Measurements from ENCODE around the gene DNM3. TPM values are rescaled to one million over a fixed set of nuclear protein-coding genes. Genes with fewer than 3 reads are reported as not detected.

Gene DNM3
- total and polyA plus RNA-seq, 10 of the 15 experiments (the other 5 are each of a cell fraction or from before 2014, with no cell fraction given): 0.03 to 1.5 (median 0.08) TPM; not detected in 3

GRCh38 chr1:172321451-172321850 is 480.2 kb downstream of the DNM3 start:
- intact Hi-C loops (cut with micrococcal nuclease; ENCODE audit: unreplicated experiment): no loop called here
- no peaks in the 10 kb centered on the region for H3K9me3 ChIP-seq (replicated peaks; ENCODE audit: control insufficient read depth, insufficient read depth, low read length)
- SMC1A ChIA-PET (ENCODE audit: uncharacterized antibody, unreplicated experiment): interaction anchor here (0.5 kb wide), 1 partner anchor 20 kb away, joined by 3 read pairs; no protein-coding TSS in a partner anchor
- POLR2A ChIA-PET: no interaction called here
- H3K4me3 ChIP-seq: no peak overlapping the region
- BruUV-seq (replicated peaks): no TSS peak
- no peak for FAIRE-seq
- H3K79me2 ChIP-seq (ENCODE audit: control insufficient read depth, insufficient read depth, low read length): no peaks in the 10 kb centered on the region
- in situ Hi-C loops (cut with MboI): no loop called here
- whole genome bisulfite sequencing (ENCODE audit: insufficient coverage, insufficient replicate concordance, low lambda C conversion rate, missing lambda C conversion rate): 60% methylated on average over 4 of the region's 4 CpGs
- TF ChIP-seq TAF1 (IDR thresholded peaks at IDR 0.05; ENCODE audit: borderline replicate concordance, low read depth, low read length): no peak
- TF ChIP-seq TCF12 (IDR thresholded peaks at IDR 0.05; ENCODE audit: low read depth, low read length): no peak
- TF ChIP-seq NFIC (IDR thresholded peaks at IDR 0.05; ENCODE audit: low read depth, low read length): no peak
- TF ChIP-seq IKZF2 (IDR thresholded peaks at IDR 0.05): no peak
- no peak for TF ChIP-seq RBBP5 (conservative IDR thresholded peaks at IDR 0.05)
- no peak for TF ChIP-seq DPF2 (IDR thresholded peaks at IDR 0.05)
- no peak for TF ChIP-seq SUPT20H (IDR thresholded peaks at IDR 0.05; ENCODE audit: borderline replicate concordance, control insufficient read depth, low read depth, low read length)
- no peak overlapping the region for H3K27ac ChIP-seq (ENCODE audit: control insufficient read depth, insufficient read depth)
- H2AFZ ChIP-seq (ENCODE audit: control insufficient read depth, low read depth, low read length): no peak overlapping the region
- no peak for ATAC-seq
- no peaks in the 10 kb centered on the region for H4K20me1 ChIP-seq (ENCODE audit: control insufficient read depth, insufficient read depth)
- DNase-seq (ENCODE audit: low read depth, low spot score): no peak
- H3K4me1 ChIP-seq (ENCODE audit: control insufficient read depth, insufficient read depth, low read length): no peaks in the 10 kb centered on the region
- CTCF ChIA-PET: interaction anchor here (0.7 to 1.1 kb wide), 2 partner anchors 10 to 11 kb away, joined by 3 read pairs; no protein-coding TSS in a partner anchor
- H3K27me3 ChIP-seq (replicated peaks in 1 of 2; ENCODE audit: control insufficient read depth in 2 of 2, insufficient read depth in 2 of 2, low read length in 1 of 2): no peaks in the 10 kb centered on the region
- H3K9ac ChIP-seq (ENCODE audit: control insufficient read depth, insufficient read depth, low read length): no peak overlapping the region
- H3K36me3 ChIP-seq (ENCODE audit: control insufficient read depth in 2 of 2, insufficient read depth in 2 of 2, low read length in 1 of 2): no peaks in the 10 kb centered on the region
- H3K4me2 ChIP-seq (ENCODE audit: control insufficient read depth, insufficient read depth): no peak overlapping the region
- RAD21 ChIA-PET (ENCODE audit: unreplicated experiment): no interaction called here

GRCh38 chr1:172322219-172323061 is 481.1 kb downstream of the DNM3 start:
- H3K4me3 ChIP-seq: no peak overlapping the region
- H3K27me3 ChIP-seq (replicated peaks in 1 of 2; ENCODE audit: control insufficient read depth in 2 of 2, insufficient read depth in 2 of 2, low read length in 1 of 2): no peaks in the 10 kb centered on the region
- H3K27ac ChIP-seq (ENCODE audit: control insufficient read depth, insufficient read depth): no peak overlapping the region
- DNase-seq (ENCODE audit: low read depth, low spot score) (no peak), FAIRE-seq (no peak), ATAC-seq (no peak)
- intact Hi-C loops (cut with micrococcal nuclease; ENCODE audit: unreplicated experiment) (no loop called here), in situ Hi-C loops (cut with MboI) (no loop called here)
- H2AFZ ChIP-seq (ENCODE audit: control insufficient read depth, low read depth, low read length): no peak overlapping the region
- no peak overlapping the region for H3K9ac ChIP-seq (ENCODE audit: control insufficient read depth, insufficient read depth, low read length)
- no peaks in the 10 kb centered on the region for H4K20me1 ChIP-seq (ENCODE audit: control insufficient read depth, insufficient read depth)
- ChIA-PET SMC1A (ENCODE audit: uncharacterized antibody, unreplicated experiment) (interaction anchor here (0.5 to 0.8 kb wide), 2 partner anchors 23 to 139 kb away, joined by 3 read pairs; no protein-coding TSS in a partner anchor), CTCF (interaction anchor here (0.7 to 1.1 kb wide), 2 partner anchors 10 to 11 kb away, joined by 3 read pairs; no protein-coding TSS in a partner anchor), POLR2A (no interaction called here), RAD21 (ENCODE audit: unreplicated experiment) (no interaction called here)
- H3K4me1 ChIP-seq (ENCODE audit: control insufficient read depth, insufficient read depth, low read length): no peaks in the 10 kb centered on the region
- no peaks in the 10 kb centered on the region for H3K79me2 ChIP-seq (ENCODE audit: control insufficient read depth, insufficient read depth, low read length)
- H3K4me2 ChIP-seq (ENCODE audit: control insufficient read depth, insufficient read depth): no peak overlapping the region
- WGBS (ENCODE audit: insufficient coverage, insufficient replicate concordance, low lambda C conversion rate, missing lambda C conversion rate): 78% methylated on average over 13 of the region's 13 CpGs
- H3K36me3 ChIP-seq (ENCODE audit: control insufficient read depth in 2 of 2, insufficient read depth in 2 of 2, low read length in 1 of 2): no peaks in the 10 kb centered on the region
- no peaks in the 10 kb centered on the region for H3K9me3 ChIP-seq (replicated peaks; ENCODE audit: control insufficient read depth, insufficient read depth, low read length)
- no TSS peak for BruUV-seq (replicated peaks)
- TF ChIP-seq HDAC6 (IDR thresholded peaks at IDR 0.05; ENCODE audit: unreplicated experiment) (no peak), EED (IDR thresholded peaks at IDR 0.05; ENCODE audit: low read depth) (no peak), STAT1 (conservative IDR thresholded peaks at IDR 0.05) (no peak), SREBF2 (IDR thresholded peaks at IDR 0.05; ENCODE audit: low read length) (no peak), E4F1 (IDR thresholded peaks at IDR 0.05; ENCODE audit: borderline replicate concordance, partially characterized antibody) (no peak)
- TF ChIP-seq, protein P1, sequence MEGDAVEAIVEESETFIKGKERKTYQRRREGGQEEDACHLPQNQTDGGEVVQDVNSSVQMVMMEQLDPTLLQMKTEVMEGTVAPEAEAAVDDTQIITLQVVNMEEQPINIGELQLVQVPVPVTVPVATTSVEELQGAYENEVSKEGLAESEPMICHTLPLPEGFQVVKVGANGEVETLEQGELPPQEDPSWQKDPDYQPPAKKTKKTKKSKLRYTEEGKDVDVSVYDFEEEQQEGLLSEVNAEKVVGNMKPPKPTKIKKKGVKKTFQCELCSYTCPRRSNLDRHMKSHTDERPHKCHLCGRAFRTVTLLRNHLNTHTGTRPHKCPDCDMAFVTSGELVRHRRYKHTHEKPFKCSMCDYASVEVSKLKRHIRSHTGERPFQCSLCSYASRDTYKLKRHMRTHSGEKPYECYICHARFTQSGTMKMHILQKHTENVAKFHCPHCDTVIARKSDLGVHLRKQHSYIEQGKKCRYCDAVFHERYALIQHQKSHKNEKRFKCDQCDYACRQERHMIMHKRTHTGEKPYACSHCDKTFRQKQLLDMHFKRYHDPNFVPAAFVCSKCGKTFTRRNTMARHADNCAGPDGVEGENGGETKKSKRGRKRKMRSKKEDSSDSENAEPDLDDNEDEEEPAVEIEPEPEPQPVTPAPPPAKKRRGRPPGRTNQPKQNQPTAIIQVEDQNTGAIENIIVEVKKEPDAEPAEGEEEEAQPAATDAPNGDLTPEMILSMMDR (IDR thresholded peaks at IDR 0.05 in 2 of 3, conservative IDR thresholded peaks at IDR 0.05 in 1 of 3; ENCODE audit: control insufficient read depth in 2 of 3, extremely low read depth in 1 of 3, insufficient read depth in 1 of 3, low read depth in 3 of 3, low read length in 3 of 3): no peak

Measured in GM12878 (cell line).